MV-4-11 (cell line): ENCODE measurements around the gene RBM12.
"Not testable (repeated sequence)": the region's sequence is repeated elsewhere in the genome, so short reads cannot be mapped to it uniquely, and the experiment has no call there.

Source experiments
- DNase-seq: peaks from one replicate; lab custom pipeline; 2025; lab: John Stamatoyannopoulos, UW

The RBM12 gene, protein sequence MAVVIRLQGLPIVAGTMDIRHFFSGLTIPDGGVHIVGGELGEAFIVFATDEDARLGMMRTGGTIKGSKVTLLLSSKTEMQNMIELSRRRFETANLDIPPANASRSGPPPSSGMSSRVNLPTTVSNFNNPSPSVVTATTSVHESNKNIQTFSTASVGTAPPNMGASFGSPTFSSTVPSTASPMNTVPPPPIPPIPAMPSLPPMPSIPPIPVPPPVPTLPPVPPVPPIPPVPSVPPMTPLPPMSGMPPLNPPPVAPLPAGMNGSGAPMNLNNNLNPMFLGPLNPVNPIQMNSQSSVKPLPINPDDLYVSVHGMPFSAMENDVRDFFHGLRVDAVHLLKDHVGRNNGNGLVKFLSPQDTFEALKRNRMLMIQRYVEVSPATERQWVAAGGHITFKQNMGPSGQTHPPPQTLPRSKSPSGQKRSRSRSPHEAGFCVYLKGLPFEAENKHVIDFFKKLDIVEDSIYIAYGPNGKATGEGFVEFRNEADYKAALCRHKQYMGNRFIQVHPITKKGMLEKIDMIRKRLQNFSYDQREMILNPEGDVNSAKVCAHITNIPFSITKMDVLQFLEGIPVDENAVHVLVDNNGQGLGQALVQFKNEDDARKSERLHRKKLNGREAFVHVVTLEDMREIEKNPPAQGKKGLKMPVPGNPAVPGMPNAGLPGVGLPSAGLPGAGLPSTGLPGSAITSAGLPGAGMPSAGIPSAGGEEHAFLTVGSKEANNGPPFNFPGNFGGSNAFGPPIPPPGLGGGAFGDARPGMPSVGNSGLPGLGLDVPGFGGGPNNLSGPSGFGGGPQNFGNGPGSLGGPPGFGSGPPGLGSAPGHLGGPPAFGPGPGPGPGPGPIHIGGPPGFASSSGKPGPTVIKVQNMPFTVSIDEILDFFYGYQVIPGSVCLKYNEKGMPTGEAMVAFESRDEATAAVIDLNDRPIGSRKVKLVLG

GRCh38 chr20:35664466-35665206 lies at the start of gene RBM12, which contains the start of gene CPNE1:
Gene RBM12, minus strand, starts transcription at chr20:35664900. Its CDS starts 9,578 bp downstream, at chr20:35655322.
Gene CPNE1, minus strand, starts transcription at chr20:35664900. Its CDS starts 31,977 bp downstream, at chr20:35632923.
- DNase-seq: peak; percentile 88

- DNase-seq: no peak
Measured at GRCh38 chr20:35714127-35714526, 49.4 kb upstream of the RBM12 start.

- DNase-seq: peak; percentile 22
Measured at GRCh38 chr20:35713120-35713519, 48.4 kb upstream of the RBM12 start.

- no peak for DNase-seq
Measured at GRCh38 chr20:35711588-35712209, 47.0 kb upstream of the RBM12 start.

DNA sequence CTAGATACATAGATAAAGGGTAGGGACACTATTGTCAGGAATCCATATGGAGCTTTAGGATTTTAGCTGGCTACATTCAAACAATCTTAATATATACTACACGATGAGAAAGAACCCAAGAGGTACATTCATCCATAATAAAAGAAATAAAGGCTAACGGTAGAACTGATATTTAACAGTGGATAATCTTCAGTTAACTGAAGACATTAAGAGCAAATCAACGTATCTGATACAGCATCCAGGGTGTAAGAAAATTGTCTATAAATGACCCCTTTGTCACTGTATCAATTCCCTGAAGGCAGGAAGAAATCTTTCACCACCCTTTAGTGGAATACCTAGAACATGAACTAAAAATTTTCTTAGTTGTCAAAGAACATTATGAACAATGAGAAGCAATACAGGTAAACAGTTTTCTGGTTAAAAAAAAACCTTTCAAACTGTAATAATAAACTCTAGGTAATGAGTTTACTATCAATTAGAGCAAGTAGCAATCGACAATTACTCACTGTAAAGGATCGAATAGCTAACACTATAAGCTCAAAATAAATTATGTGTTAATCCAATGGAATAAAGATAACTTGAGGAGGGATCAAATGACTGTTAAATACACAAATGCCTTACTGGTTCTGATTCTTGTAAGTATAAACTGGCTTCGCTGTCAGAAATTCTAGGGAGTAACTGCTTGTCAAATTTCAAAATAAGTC lies 46.3 kb upstream of the RBM12 start:
- DNase-seq: no peak

DNA sequence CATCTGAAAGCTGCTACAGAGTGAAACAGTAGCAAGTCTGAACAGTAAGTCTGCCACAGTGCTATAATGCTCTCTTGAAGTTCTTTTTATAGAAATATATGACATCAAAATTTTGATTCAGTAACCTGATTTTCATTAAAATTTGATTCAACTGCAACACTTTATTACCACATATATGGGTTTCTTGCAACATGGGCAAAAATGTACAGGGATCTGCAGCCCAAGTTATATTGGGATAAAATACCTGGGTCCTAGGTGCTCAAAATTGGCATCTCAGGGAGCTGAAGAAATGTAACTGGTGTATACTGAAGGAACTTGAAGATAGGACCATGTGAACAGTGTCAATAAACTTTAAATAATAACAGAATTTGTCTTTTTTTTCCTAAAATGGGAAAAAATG lies 45.3 kb upstream of the RBM12 start:
- no peak for DNase-seq

DNA sequence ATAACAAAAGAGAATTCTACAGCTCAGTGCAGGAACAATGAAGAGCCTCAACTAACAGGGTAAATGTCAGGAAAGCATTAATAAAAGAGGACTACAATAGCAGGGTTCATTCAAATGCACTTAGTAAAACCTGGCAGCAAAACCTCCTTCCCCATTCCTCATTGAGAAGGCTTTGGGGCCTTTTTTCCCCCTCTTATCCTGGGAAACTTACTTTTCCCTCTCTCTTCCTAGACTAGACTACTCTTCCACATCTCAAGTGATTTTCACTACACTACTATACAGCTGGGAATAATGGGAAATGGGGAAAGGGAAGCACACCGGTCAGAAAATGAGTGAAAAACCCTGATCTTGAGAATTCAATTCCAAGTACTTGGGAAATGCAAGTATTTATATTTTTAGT lies 44.6 kb upstream of the RBM12 start:
- no peak for DNase-seq

DNA sequence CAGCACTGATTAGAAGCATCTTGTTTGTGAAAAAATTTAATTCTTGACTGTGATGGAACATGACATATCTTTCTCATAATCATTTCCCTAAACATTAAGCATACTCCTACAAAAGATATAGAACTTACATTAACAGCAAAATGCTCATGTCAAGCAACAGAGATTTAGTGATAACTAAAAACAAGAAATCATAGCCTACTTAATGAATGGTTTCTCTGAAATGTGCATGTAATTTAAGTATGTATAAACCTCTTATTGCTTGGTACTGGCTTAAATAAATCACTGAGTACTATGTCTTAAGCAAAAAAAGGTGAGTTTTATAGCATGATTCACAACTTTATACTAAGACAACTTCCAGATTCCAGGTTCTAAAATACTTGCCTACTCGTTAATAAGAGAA lies 43.8 kb upstream of the RBM12 start:
- no peak for DNase-seq

DNA sequence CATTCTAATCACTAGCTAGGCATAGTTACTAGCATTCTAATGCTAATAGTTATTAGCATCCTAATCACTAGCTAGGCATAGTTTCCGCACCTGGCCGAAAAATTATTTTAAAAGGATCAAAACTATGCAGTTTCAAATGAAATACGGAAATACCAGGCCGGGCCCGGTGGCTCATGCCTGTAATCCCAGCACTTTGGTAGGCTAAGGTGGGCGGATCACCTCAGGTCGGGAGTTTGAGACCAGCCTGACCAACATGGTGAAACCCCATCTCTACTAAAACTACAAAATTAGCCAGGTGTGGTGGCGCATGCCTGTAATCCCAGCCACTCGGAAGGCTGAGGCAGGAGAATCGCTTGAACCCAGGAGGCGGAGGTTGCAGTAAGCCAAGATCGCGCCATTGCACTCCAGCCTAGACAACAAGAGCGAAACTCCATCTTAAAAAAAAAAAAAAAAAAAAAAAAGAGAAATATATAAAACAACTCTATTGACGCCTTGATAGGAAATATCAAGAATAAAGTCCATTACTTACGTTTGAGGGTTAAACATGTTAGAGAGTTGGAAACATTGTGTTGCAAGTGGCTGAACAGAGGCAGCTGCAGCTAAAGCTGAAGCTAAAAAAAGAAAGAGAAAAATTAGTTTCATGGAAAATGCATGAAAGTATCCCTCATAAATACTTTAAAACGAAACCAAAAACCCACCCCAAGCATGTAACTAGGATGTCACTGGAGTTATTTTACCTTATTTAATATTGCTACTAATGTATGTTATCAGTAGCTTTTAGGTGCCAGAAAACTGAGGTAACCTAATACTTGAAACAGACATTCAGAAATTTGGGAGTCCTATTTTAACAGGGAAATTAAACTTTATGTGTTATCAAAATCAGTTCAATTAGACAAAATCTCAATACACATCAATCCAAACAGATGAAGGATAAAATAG lies 42.2 kb upstream of the RBM12 start:
- DNase-seq: not testable (repeated sequence)

DNA sequence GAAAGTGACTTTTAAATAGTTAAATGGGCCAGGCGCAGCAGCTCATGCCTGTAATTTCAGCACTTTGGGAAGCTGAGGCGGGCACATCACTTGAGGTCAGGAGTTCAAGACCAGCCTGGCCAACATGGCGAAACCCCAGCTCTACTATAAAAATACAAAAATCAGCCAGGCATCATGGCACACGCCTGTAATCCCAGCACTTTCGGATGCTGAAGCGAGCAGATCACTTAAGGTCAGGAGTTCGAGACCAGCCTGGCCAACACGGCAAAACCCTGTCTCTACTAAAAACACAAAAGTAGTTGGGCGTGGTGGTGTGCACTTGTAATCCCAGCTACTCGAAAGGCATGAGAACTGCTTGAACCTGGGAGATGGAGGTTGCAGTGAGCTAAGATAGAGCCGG lies 41.2 kb upstream of the RBM12 start:
- DNase-seq: not testable (repeated sequence)

DNA sequence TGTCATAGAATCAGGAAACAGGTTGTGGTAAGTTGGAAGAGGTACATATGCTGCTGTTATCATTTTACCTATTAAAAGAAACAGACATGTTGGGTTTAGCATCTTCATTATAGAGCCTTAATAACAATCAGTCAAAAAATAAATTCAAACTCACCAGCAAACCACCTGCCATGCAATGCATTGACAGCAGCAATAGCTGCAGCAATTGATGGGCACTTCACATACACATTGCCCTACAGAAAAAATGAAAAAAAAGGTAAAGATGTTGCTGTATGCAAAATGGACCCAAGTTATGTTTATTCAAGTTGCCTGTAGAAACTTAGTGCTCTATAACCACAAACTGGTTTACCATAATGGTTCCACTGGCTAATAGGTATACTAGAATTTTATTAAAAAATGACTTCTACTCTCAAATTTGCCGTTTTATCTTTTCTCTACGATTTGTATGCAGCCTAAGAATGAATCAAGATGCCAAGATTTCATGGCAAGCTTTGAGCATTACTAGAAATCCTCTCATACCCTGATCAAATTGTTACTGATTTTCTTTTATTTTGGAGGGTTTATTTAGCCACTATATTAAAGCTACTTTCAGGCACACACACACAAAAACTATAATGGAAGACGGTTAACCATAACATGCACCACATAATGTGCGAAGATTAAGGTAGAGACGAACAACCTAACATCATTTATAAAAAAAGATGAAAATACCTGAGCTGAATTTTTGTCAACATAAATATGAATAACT lies 40.0 kb upstream of the RBM12 start:
- no peak for DNase-seq

- DNase-seq: no peak
Measured at GRCh38 chr20:35702824-35703695, 38.4 kb upstream of the RBM12 start.

GRCh38 chr20:35702051-35702823 lies 37.5 kb upstream of the RBM12 start:
- DNase-seq: peak; percentile 20

DNA sequence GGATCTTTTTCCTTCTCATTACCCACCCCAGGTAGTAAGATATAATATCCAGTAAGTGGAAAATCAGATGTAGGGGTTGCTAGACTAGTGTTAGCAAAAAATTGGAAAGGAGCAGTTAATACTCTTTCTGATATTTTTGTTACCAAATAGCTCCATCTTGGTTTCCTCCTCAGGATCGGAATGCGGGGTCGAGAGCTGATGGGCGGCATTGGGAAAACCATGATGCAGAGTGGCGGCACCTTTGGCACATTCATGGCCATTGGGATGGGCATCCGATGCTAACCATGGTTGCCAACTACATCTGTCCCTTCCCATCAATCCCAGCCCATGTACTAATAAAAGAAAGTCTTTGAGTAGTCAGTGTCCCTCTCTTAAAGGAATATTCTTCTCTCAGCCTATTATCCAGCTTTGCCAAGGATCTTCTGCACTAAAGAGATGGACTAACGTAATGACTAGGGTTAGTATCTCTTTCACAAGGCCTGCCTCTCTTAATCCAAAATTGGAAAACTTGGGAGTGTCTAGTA lies 36.0 kb upstream of the RBM12 start:
- DNase-seq: no peak

GRCh38 chr20:35699957-35700624 lies 35.4 kb upstream of the RBM12 start:
- no peak for DNase-seq

DNA sequence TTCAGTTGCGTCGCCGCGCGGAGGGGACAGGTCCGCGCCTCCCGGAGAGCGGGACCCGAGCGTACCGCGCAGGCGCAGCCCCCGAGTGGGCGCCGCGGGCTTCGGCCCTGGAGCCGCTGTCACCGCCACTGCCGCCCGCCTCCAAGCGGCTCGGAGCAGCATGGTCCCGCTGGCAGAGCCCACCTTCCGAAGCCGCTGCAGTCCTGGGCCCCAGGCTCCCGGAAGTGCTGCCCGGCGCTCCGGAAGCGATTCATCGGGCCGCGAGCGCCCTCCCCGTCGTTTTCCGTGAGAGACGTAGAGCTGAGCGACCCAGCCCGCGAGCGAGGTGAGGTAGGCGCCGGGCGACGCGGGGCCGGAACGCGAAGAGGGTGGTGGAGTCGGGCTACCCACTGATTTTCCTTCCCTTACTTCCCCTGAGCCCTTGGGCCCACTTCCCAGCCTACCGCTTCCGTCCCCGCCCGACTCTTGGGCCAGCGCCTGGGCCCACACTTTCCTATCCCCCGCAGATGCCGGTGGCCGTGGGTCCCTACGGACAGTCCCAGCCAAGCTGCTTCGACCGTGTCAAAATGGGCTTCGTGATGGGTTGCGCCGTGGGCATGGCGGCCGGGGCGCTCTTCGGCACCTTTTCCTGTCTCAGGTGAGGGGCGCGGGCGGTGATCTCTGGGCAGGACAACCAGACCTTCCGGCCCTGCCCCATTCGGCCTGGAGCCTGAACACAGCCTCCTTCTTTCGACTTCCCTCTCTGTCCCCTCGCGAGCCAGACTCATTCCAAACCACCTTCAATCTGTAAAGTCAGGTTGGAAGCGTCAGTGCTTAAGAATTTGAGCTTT lies 34.6 kb upstream of the RBM12 start, which contains the start of the genes NFS1 and ROMO1:
TSS of gene NFS1 (minus strand) at position 226 of the 830 bp plus-strand sequence. CDS start at position 162, 64 bp downstream.
TSS of gene ROMO1 (plus strand) at position 279 of the 830 bp plus-strand sequence. CDS start at position 507, 228 bp downstream.
- DNase-seq: peak; percentile 68
